ENCODE results near the gene RALGPS2.

Gene RALGPS2

DNA sequence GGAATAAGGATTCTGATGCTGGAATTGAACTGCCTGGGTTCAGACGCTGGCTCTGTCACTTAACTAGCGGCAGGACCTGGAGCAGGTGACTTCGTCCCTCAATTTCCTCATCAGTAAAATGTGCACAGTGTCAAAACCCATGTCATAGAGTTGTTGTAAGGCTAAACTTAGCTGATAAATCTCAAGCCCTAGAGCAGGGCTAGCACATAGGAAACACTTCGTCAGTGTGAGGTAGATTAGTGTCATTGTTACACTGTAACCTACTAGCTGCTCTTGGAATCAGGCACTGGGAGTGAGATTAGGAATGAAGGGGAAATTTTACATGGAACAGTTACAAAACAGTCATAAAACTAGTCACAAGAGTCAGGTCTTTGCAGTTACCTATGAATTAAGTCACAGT, 202.0 kb downstream of the RALGPS2 start:
- no peak for DNase-seq

DNA sequence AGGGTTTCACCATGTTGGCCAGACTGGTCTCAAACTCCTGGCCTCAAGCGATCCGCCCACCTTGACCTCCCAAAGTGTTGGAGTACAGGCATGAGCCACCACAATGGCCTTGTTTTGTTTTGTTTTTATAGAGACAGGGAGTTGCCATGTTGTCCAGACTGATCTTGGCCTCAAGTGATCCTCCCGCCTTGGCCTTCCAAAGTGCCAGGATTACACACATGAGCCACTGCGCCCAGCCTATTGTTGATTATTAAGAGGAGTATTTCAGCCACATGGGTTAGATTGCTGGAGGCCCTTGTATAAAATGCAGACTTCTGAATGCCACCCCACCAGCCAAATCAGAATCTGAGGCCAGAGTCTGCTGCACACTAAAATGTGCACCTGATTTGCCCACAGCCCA, 203.0 kb downstream of the RALGPS2 start:
- no peak for DNase-seq

DNA sequence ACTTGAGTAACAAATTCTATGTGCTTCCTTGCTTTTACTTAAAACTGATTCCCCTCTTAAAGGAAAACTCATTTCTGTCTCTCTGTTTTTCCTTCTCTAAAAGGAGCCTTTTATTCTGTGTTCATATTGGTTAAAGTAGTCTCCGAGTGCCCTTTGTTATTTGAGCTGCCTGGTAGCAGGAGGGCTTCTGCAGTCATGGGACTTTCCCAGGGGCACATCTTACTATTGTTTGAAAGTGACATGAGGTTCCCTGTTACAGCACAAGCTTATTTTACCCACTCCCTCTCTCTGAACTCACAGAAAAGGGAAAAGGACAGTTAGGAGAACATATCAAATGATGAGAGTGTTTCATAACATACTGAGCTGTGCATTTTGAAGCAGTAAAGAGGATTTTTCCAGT, 203.9 kb downstream of the RALGPS2 start:
- DNase-seq, result no peak

DNA sequence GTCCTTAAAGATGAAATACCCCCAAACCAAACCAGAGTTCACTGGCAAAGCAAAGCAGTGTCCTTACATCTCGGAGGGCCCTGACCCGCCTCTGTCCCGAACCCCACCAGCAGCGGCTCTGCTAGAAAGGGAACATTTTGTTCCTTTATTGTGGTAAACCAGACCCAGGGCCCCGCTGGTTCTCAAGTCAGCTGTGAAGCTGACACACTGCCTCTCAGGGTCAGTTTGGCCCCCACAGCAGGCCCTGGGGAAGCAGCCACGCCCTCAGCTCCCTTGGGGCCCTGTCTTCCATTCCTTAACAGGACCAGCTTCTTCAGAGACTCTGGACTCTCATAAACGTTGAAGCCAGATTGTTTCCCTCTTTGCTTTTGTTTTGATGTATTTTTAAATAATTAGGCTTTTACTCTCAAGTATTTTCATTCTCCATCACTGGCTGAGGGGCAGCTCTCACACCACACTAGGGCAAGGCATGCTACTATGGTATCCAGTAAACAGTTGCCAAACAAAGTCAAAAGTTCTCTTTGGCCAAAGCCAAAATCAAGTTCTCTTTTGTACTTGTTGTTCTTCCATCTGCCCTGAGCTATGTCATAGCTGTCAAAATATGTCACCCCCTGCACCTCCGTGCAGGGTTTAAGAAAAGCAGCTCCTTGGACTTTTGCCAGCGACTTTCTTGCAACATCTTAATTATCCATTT, 207.0 kb downstream of the RALGPS2 start:
- no peak for DNase-seq

DNA sequence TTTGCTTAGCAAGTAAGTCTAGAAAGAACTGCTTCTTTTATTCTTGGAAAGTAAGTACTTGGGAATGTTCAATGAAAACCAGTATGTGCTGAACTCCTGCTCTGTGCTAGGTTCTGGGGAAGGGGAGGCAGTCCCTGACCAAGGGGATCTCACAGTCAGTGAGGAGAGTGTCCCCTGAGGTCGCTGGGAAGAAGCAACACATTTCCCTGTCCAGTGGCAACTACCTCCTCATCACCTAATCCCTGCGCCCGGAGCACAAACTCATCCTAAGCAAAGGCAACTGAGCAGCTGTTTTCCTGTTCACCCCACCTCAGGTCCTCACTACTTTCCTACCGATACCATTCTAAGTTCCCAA, 207.5 kb downstream of the RALGPS2 start:
- DNase-seq, result no peak

DNA sequence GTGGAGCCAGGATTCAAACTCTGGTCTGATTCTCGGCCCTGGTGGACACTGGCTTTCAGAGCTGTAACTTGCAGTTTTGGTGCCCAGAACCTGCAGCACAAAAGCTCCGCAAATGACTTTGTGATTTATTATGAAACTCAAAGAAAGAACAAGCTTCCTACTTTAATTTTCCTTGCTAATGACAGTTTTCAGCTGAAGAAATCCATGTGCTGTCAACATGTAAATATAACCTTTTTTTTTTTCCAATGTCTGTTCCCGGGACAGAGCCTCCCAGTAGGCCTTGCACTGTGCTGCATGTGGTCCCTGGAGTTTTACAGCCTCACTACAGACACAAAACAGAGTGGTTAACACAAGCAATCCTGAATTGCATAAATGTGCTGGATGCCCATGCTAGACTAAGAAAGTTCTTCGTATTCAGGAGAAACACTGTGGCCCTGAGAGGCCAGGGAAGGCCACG, 208.1 kb downstream of the RALGPS2 start:
- no peak for DNase-seq

DNA sequence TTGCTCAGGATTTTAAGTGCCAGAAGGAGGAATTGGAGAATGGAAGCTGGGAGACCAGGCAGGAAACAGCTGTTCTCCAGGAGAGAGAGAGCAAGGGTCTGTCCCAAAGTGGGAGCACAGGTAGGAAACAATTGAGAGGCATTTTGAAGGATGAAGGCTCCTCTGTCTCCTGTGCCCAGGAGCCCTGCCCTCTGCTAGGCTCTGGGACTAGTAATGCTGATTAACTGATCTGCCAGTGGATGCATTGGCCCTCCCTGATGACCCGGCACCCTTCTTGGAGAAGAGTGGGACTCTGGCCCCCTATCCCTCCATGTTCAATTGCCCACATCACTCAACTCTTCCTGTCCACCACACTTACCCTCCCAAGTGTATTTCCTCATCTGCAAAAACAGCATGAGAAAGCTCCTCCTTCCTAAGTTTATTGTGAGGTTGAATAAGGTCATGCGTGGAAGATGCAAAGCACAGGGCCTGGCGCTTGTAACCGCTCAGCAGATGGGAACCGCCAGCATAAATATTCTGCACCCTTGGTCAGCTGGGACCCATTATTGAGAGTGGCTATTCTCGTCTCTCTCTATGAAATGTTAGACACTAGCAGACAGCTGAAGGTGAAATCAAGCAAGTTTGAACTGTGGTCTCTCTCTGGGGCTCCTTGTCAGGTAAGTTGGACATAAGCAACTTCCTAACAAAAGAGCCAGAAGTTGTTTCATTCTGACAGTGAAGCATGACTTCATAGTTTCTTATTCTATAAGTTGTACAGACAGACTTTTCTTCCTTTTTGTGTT, 208.9 kb downstream of the RALGPS2 start:
- DNase-seq, result no peak

DNA sequence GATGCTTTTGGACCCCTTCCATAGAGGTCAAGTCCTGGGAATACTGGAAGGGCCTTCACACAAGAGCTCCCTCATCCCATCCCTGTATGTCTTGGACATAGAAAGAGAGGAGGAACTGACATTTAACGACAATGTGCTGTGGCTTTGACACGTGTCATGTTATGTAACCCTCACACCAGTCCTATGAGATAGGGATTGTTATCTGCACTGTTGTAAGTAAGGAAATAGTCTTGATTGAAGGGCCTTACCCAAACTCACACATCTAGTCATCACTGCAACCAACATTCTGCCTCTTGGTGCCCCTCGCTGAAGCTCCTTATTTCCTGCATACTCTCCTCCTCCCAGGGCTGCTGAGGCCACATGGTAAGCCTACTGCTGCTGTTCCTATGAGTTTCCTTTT, 209.5 kb downstream of the RALGPS2 start:
- DNase-seq, result no peak

DNA sequence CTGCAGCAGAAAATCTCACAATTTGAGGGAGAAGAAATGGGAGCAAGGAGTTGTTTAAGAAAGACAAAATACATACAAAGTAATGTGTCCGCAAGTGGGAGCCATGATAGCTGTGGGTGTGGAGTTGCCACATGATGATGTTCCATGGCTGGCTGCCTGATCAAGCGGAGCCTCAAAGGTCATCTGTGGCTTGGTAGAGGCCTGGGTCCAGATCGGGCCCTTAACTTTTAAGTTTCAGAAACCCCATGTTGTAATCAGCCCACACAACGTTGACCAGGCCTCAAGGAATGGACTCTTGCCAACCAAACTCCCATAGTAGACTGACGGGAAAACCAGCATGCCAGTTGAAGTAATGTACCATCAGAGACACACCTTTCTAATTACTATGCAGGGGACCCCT, 210.6 kb downstream of the RALGPS2 start:
- DNase-seq, result no peak

DNA sequence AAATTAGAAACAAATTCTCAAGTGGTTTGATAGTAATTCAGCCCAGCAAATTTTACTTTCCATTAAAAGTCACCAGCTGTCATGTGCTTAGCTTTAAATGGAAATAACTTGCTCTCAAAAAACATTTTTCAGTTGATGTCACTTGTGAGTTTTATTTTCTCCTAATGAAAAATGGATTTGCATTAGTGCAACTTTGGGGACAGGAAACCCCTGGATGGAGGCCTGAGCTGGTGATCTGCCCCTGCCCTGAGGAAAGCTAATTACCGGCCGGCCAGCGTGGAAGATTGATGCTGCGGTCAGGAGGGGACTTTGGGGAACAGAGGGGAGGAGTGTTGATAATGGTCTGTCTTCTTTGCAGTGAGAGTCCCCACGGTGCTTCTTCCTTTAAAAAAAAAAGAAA, 212.7 kb downstream of the RALGPS2 start:
- no peak for DNase-seq

DNA sequence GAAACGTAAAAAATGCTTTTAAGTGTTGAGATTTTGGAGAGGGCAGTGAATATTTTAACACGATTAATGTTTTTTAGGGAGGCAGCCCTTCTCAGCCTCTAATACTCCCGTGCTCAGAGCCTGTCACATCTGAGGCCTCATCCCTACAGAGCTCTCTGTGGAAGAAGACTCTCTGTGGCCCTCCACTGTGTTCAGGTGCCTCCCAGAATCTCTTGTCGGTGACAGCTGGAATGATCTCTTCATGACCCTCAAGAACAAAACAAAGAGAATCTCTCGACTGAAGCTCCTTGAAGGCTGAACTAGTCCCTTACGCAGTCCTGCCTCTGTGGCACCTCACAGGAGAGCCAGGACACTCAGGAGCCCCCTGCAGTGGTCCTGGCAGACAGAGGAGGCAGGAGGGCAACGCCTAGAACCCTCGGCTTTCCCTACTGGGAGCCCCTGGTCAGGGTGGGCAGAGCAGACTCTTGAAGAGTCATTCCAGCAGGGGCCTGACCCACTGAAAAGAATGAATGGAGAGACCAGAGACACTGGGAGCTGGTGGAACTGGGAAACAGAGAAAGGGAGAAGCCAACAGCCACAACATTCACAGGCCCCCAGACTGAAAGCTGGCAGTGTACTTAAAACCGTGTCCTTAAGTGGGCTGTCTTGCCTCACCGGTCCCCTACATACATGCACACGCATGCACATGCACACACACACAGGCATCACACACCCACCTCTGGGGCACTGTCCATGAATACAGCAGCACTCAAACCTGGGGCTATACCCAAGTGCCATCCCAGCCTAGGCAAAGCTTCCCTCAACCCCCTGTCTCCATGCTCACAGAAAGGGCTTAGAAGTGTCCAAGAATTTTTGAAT, 213.3 kb downstream of the RALGPS2 start:
- no peak for DNase-seq

DNA sequence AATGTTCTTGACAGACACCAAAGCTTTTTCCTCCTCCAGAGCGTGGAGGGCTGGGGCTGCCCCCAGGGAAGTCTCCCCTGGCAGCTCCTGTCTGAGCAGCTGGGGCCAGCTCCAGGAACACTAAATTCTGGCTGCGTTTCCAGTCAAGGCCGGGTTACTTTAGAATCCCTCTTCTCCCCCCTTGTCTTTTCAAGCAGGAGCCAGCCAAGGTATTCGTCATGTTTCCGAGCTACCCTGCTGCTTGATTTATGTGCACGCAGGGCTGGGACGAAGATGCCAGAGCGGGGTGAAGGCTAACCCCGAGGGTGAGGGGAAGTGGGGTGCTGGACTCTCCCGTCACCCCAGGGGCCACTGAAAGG, 213.9 kb downstream of the RALGPS2 start:
- DNase-seq, result no peak

DNA sequence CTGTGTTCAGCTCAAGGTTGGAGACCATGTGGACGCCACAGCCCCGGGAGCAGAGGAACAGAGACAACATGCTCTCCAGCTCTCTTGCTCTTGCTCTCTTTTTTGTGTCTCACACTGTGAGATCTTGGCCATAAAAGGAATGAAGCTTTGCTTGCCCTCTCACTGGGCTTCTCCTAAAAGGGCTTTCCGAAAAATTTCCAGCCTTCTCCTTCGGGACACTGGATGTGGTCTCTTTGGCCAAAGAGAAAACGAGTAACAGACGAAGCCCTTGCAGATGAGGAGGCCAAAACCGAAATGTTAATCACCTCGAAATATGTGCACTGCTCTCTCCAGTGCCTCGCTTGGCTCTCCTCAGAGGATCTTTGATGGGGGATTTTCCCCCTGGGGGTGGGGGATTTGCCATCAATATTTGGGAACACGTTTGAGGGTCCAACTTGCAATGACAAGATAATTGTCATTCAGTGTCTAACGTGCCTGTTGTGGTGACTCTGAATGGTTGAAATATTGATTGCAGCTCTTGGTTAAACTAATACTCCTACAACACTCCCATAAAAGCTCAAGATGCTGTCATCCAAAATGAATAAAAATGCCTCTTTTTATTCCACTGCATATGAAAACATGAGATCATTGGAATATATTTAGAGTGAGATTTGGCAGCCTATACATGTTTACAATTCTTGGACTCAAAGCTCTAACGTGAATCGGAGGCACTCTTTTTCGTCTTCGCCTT, 214.5 kb downstream of the RALGPS2 start:
- DNase-seq, result no peak

DNA sequence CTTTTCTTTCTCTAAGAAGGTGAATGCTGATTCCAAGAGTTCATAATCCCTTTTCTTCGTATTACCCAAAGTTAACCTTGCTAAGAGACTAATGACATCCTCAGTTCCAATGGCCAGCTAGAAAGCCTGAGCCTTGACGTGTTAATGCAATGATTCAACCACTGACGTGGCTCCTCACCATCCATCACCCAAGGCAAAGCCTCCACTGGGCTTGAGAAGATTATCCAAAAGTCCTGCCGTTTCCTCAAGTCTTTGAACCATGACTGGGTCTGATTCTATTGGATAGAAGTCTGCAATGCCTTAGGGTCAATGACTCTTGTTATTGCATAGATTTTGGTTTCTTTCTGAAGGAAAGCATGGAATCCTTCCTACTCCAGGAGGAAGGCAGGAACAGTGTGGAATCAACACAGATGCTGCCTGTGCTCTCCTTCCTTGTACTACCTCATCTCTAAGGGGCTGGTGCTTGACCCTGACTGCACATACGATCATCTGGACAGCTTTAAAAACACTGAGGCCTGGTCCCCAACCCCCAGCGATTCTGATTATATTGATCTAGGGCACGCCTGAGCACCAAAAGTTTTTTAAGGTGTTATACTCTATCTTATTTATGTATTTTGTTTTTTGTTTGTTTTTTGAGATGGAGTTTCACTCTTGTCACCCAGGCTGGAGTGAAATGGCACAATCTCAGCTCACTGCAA, 215.2 kb downstream of the RALGPS2 start:
- DNase-seq, result no peak

DNA sequence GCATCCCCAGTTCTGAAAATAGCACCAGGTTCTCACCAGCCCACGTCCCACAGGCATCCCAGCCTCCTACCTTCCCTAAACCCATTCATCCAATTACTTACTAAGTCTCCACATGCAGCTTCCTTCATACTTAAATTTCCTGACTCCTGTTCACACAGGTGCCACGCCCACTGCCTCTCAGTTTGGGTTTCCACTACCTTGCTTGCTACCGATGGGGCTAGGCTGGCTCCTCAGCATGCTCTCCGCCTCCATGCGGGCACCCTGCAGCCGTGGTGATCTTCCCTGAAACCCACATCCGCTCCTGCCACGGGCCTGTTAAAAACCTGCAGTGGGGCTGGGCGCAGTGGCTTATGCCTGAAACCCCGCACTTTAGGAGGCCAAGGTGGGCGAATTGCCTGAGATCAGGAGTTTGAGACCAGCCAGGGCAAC, 216.2 kb downstream of the RALGPS2 start:
- DNase-seq, result no peak

DNA sequence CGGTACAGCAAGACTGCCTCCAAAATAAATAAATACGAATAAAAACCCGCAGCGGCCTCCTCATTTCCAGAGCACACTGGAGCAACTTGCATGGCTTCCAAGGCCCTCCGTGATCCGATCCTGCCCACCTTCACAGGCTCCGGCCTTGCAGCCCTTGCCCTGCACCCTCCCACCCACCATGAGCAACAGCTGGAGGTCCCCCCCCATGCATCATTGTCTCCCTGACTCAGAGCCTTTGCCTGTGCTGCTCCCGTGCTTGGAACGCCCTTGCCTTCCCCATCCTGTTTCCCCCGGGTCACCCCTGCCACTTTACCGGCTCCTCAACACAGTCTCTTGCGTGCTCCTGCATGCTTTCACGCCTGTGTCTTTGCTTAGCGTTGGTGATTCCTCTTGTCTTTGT, 216.8 kb downstream of the RALGPS2 start:
- DNase-seq, result no peak

DNA sequence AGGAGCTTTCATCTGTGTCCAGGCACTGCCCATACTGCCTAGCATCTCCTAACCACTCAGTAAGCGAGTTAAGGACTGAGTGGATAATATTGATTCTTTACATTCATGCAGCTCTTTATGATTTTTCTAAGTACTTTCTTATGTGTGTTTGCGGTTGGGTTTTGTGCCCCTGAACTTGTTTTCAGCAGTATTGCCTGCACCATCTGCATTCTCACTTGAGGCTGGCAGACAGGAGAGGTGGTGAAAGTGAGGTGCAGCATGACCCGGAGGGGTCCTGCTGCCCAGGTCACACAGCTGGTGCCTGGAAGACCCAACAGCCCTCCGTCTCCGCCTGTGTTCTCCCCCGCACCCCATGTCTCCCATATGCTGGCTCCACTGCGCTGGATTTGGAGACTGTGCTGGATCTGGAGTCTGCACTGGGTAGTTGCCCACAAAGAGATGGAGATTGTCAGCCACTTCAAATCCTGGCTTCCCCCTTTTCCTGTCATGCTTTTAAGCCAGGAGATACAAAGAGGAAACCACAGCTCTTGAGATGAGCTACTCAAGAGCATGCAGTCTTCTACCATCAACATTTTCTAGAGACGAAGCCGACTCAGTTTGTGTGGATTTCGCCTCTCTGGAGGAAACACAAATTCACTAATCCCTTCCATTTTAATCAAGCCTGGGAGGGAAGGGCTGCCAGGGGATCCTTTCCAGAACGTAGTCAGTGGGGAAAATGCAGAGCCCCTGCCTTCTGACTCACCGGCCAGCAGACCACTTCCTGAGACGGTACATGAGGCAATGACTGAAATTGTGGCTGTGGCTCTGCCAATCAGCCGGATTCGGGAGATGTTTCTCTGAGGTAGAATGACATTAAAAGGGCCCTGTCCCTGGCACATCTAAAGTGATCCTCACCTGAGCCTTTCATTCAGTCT, 217.5 kb downstream of the RALGPS2 start:
- no peak for DNase-seq

DNA sequence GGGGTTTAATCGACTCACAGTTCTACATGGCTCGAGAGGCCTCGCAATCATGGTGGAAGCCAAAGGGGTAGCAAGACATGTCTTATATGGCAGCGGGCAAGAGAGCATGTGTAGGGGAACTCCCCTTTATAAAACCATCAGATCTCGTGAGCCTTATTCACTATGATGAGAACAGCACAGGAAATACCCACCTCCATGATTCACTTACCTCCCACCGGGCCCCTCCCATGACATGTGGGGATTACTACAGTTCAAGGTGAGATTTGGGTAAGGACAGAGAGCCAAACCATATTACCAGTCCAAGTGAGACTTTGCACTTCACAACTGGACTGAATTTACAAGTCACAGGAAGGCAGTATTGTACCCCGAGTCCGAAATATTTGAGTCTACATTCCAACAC, 219.7 kb downstream of the RALGPS2 start:
- no peak for DNase-seq

DNA sequence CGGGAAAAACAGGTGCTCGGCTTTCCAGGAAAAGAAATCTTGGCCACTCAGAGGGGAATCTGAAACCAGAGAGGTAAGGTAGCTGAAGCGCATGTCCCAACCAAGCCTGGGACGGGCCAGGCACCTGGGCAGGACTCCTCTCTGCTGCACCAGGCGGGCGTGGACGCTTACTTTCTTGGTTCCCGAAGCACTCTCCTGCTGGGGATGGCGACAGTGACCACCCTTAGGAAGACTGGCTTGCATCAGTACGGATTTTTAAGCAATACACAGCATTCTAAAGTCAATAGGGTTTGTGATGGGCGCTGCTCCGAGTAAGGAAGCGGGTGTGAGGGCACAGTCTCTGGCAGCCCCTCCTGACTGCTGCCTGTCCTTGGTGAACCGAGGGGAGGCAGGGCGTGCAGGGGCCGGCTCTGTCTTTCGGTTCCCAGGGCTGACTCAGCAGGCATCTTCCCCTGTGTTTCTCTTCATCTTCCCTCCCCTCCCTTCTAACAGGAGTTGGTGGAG, 220.8 kb downstream of the RALGPS2 start:
- no peak for DNase-seq

DNA sequence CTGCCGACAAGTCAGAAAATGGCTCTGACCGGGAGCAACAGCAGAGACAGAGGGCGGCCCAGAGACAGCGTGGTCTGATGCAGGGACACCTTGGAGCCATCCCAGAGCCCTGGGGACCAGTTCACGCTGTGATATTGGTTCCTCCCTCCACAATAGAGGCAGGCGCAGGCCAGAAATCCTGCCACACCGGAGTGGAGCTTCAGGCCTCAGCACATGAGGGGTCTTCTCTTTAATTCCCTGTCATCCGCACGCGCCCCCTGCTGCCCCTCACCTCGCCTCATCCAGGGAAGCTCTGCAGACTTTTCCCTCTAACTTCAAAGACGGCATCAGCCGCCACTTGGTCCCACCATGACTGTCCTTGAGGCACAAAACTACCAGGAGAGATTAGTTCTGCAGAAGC, 221.4 kb downstream of the RALGPS2 start:
- no peak for DNase-seq

Data from cerebellar nuclear complex (tissue), 1 donor.